Renal pelvis (tissue), 4 donors: ENCODE data around the gene BCR. TPM values are rescaled to one million over a fixed set of nuclear protein-coding genes. Genes with fewer than 3 reads are reported as not detected.

ENCODE experiments used
- DNase-seq: peaks from one replicate; pipeline ENCODE4 v3.0.0-alpha.2; 2013
- polyA plus RNA-seq, 3 donors: library from polyadenylated mRNA; unstranded; fragments of 120-200 nt; gene quantifications; one replicate each; pipeline ENCODE4 v1.2.1, GENCODE V29; 2013; ENCODE audit not compliant: insufficient read length in 3 of 3

Gene BCR
- polyA plus RNA-seq, 3 donors = 58.7 to 68.9 (median 61.1) TPM

GRCh38 chr22:23166841-23167616 is 13.3 kb upstream of the BCR start:
- no peak for DNase-seq

GRCh38 chr22:23168391-23169042 is 11.8 kb upstream of the BCR start:
- no peak for DNase-seq

- DNase-seq = no peak
Measured at GRCh38 chr22:23169043-23169406, 11.3 kb upstream of the BCR start.

- DNase-seq = no peak
Measured at GRCh38 chr22:23175817-23176644, 4.3 kb upstream of the BCR start.

- DNase-seq = no peak
Measured at GRCh38 chr22:23176645-23177027, 3.7 kb upstream of the BCR start.

GRCh38 chr22:23177197-23177596 is 3.1 kb upstream of the BCR start:
- no peak for DNase-seq

- no peak for DNase-seq
Measured at GRCh38 chr22:23178512-23179254, 1.6 kb upstream of the BCR start.

- no peak for DNase-seq
Measured at GRCh38 chr22:23179381-23180299, 669 bp upstream of the BCR start.

GRCh38 chr22:23180893-23181720 is 798 bp downstream of the BCR start:
- DNase-seq = no peak

- no peak for DNase-seq
Measured at GRCh38 chr22:23181721-23182308, 1.5 kb downstream of the BCR start.

- peak; percentile 74 for DNase-seq
Measured at GRCh38 chr22:23182309-23183060, 2.2 kb downstream of the BCR start.

- DNase-seq = no peak
Measured at GRCh38 chr22:23183061-23183698, 2.9 kb downstream of the BCR start.

GRCh38 chr22:23184100-23184763 is 3.9 kb downstream of the BCR start:
- DNase-seq = no peak

GRCh38 chr22:23184764-23185113 is 4.4 kb downstream of the BCR start:
- no peak for DNase-seq

- DNase-seq = no peak
Measured at GRCh38 chr22:23187211-23187610, 6.9 kb downstream of the BCR start.

- no peak for DNase-seq
Measured at GRCh38 chr22:23187871-23188700, 7.8 kb downstream of the BCR start.

- DNase-seq = no peak
Measured at GRCh38 chr22:23190526-23190925, 10.2 kb downstream of the BCR start.
